Left kidney (tissue), 2 donors: ENCODE measurements around the gene CACNA1F. TPM values are rescaled to one million over a fixed set of nuclear protein-coding genes. Genes with fewer than 3 reads are reported as not detected.

ENCODE experiments used
- DNase-seq: peaks from one replicate; pipeline ENCODE4 v3.0.0-alpha.2; 2013
- polyA plus RNA-seq: library from polyadenylated mRNA; unstranded; fragments of 120-200 nt; gene quantifications from one replicate; pipeline ENCODE4 v1.2.1, GENCODE V29; 2013; ENCODE audit not compliant: insufficient read length

CACNA1F gene
- polyA plus RNA-seq, 1 donor = 0.47 TPM

DNA sequence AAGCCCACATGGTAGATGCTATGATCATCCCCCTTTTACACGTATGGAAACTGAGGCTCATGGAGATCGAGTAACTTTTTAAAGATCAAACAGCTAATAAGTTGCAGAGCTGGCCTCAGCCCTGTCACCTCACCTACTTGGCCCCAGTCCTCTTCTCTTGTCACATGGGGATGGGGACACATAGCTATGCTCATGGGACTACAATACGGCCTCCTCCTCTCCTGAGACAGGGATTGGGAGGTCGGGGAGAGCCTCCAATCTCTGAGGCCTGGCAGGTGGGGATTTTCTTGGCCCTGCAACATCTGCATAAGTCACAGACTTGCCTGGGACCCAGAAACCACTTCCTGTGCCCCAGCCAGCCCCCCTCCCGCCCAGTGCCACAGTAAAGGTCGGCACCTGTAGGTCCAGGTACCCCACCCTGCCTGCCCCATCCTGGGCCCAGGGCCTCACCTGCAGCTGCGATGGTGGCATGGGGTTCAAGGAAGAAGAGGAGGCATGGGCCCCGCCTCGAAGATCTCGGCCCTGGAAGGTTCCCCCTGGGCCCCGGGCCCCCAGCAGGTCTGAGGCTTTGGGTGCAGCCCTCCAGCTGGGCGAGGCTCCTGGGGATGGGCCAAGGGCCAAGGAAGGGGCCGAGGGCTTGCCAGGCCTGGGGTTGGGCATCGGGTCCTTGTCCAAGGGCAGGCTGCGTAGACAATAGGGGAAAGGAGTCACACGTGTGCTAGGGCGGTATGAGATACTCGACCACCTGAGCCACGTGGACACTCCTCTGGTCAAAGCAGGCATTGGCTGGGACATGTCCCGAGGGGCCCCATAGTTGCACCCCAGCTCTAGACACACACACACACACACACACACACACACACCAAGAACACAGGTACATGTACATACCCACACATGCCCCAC lies 25.0 kb upstream of the CACNA1F start:
- no peak for DNase-seq

DNA sequence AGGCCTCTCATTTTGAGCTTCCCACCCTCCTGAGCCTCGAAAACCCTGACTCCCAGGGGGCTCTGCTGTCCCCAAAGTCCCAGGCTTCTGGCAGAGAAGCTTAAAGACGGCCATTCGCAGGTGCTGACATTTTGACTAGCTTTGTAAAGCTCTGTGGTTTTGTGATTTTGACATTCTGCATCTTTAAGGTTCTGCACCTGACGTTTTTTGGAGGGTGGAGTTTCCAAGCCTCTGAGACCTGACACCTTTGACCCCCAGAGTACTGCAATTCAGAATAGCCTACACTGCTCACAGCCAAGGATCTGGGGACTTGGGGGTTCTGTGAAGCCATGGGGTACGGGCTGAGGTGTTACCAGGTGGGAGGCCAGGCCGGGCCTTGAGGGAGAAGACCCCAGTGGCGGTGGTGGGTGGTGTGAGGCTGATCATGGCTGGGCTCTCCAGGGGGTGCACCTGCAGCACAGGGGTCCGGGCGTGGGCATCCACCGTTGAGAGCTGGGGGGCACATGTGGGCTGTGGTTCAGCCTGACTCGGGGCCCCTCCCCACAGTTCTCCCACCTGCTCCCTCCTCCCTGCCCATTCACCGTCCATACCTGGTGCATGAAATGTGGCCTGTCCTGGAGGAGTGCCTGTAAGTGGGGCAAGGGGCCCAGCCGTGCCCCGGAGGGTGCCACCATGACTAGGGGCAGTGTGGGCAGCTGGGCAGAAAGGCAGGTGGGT lies 24.1 kb upstream of the CACNA1F start:
- no peak for DNase-seq

DNA sequence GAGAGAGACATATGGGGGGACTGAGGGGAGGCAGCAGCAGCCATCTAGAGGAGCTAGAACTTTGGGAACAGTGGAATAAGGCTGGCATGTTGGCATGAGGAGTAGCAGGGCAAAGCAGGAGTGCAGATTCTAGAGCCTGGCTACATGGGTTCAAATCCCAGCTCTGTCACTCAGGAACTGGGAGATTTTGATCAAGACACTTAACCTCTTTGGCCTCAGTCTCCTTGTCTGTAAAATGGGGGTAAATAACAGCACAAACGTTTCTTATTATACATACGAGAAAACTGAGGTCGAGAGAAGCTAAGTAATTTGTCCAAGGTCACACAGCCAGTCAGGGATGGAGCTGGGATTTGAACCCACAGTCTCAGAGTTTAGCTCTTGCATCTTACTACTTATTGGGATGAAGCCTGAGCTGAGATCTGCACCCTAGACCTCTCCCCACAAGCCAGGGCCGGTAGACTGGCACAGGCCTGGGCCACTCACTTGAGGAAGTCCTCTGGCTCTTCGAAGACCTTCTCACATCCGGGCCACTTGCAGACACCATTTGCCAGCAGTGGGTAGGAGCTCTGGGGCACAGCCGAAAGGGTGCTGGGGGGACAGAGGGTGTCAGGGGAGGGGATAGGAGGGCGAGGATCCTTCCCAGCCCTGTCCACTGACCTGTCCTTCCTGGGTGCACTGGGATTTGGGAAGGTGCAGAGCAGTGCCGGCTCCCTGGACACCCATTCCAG lies 23.3 kb upstream of the CACNA1F start:
- DNase-seq = no peak

DNA sequence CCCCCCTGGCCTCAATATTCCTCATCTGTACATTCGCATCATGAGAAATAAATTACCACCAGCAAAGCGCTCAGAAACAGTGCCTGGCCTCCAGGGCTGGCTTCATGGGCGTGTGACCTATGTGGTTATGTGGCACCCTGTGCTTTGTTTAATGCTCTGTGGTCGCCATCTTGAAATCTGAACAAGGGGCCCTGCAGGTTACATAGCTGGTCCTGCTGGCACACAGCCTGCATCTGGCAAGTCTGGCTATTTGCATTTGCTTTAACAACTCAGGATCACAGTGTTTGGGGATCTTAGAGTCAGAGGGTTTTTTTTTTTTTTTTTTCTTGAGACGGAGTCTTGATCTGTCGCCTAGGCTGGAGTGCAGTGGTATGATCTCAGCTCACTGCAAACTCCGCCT lies 21.5 kb upstream of the CACNA1F start:
- no peak for DNase-seq

- no peak for DNase-seq
Measured at GRCh38 chrX:49251325-49251724, 18.2 kb upstream of the CACNA1F start.

GRCh38 chrX:49250578-49250977 lies 17.4 kb upstream of the CACNA1F start:
- no peak for DNase-seq

GRCh38 chrX:49250066-49250465 lies 16.9 kb upstream of the CACNA1F start:
- DNase-seq = no peak

- DNase-seq = no peak
Measured at GRCh38 chrX:49249616-49250015, 16.5 kb upstream of the CACNA1F start.

- DNase-seq = no peak
Measured at GRCh38 chrX:49249071-49249470, 15.9 kb upstream of the CACNA1F start.

DNA sequence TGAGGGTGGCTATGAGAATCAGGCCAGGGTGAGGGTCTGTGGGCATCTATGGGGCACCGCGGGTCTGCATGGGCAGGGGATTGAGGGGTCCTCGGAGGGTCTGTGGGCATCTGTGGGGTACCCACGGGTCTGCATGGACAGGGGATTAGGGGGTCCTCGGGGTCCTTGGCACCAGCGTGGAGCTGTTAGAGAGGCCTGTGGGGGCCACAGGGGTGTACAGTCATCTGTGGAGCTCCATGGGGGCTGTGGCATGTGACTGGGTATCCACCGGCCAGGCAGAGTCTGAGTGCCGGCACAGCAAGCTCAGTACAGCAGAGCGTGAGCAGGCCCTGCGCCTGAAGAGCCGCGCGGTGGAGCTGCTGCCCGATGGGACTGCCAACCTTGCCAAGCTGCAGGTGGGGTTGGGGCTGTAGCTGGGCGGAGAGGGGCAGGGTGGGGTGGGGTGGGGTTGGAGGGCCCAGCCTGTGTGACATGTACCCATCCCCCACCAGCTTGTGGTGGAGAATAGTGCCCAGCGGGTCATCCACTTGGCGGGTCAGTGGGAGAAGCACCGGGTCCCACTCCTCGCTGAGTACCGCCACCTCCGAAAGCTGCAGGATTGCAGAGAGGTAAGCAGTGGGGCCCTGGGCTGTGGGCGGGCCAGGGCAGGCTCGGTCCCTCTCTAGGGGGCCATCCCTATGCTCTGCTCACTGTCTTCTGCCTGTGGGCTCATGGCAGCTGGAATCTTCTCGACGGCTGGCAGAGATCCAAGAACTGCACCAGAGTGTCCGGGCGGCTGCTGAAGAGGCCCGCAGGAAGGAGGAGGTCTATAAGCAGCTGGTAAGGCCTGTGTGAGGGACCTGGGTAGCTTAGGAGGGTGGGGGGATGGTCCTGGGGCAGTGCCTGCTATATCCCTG lies 15.0 kb upstream of the CACNA1F start:
- no peak for DNase-seq

- DNase-seq = no peak
Measured at GRCh38 chrX:49247346-49247745, 14.2 kb upstream of the CACNA1F start.

GRCh38 chrX:49246541-49246940 lies 13.4 kb upstream of the CACNA1F start:
- DNase-seq = no peak

GRCh38 chrX:49244207-49244606 lies 11.1 kb upstream of the CACNA1F start:
- no peak for DNase-seq

- DNase-seq = no peak
Measured at GRCh38 chrX:49243166-49243565, 10.0 kb upstream of the CACNA1F start.

- no peak for DNase-seq
Measured at GRCh38 chrX:49242545-49243066, 9.5 kb upstream of the CACNA1F start.

DNA sequence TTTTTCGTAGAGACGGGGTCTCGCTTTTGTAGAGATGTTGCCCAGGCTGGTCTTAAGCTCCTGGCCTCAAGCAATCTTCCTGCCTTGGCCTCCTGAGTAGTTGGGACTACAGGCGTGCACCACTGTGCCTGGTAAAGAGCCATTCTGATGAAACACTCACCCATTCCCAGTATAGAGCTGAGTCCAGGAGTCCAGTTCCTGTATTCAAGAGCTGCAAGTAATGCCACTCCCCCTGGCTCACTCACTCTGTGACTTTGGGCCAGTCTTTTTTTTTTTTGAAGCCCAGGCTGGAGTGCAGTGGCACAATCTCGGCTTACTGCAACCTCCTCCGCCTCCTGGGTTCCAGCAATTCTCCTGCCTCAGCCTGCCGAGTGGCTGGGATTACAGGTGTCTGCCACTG lies 5.6 kb upstream of the CACNA1F start:
- DNase-seq = no peak

DNA sequence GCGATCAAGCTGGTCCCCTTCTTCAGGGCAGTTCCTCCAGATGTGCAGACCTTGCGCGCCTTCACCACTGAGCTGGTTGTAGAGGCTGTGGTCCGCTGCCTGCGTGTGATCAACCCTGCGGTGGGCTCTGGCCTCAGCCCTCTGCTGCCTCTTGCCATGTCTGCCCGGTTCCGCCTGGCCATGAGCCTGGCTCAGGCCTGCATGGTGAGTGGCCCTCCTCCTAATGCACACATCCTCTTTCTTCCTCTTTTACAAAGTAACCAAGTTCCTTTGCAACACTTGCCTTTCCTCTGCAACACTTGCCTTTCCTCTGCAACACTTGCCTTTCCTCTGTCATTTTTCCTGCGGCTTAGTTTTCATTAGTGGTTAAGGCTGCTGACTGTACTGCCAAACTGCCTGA lies 3.9 kb upstream of the CACNA1F start:
- DNase-seq = no peak

GRCh38 chrX:49233887-49234555 lies 881 bp upstream of the CACNA1F start:
- DNase-seq = no peak

DNA sequence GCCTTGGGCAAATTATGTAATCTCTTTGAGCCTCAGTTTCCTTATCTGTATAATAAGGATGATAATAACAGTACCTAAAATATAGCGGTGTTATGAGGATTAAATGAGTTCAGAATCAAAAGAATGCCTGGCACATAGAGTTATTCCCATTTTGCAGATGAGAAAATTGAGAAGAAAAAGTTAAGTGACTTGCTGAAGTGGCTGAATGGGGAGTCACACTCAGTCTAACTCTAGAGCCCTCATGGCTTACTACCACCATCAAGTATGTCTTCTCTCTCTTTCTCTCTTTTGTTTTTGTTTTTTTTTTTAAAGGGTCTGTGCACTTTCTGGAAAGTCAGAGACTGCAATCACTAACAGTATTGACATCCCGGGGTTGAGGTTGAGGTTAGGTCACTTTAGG lies 615 bp downstream of the CACNA1F start:
- DNase-seq = no peak

GRCh38 chrX:49231333-49232000 lies 1.7 kb downstream of the CACNA1F start:
- no peak for DNase-seq
